Stimulated activated naive CD8-positive, alpha-beta T cell treated with anti-CD3 and anti-CD28 coated beads, Interleukin-15, Interleukin-2, amounts not matched to agents 100 U/mL and 50 U/mL, for 24 hours (primary cell): ENCODE measurements around the gene TMEM184A.

Experiments
- ATAC-seq: fragments of 150-1000 bp; cut with Tn5 transposase; one replicate; pipeline ENCODE4 v1.10.0; 2021
- DNase-seq: peaks from one replicate; pipeline ENCODE4 v3.0.0; 2021

Gene TMEM184A

GRCh38 chr7:1501487-1502270, 54.3 kb downstream of the TMEM184A start:
- DNase-seq (no peak), ATAC-seq (no peak)

GRCh38 chr7:1500064-1500807, 55.8 kb downstream of the TMEM184A start:
- DNase-seq (no peak), ATAC-seq (no peak)

- no peak for ATAC-seq
These were observed 56.5 kb downstream of the TMEM184A start for GRCh38 chr7:1499367-1500029.

GRCh38 chr7:1498370-1499305, 57.4 kb downstream of the TMEM184A start:
- ATAC-seq (no peak), DNase-seq (no peak)

More at GRCh38 chr7:1499367-1500029, 56.5 kb downstream of the TMEM184A start:
- DNase-seq = no peak

- ATAC-seq (no peak), DNase-seq (no peak)
These were observed 58.6 kb downstream of the TMEM184A start for GRCh38 chr7:1497293-1497927.

GRCh38 chr7:1496531-1497292, 59.3 kb downstream of the TMEM184A start:
- DNase-seq = no peak
- ATAC-seq = no peak

- DNase-seq (no peak), ATAC-seq (no peak)
These were observed 60.3 kb downstream of the TMEM184A start for GRCh38 chr7:1495564-1496242.

- no peak for DNase-seq
- ATAC-seq = no peak
These were observed 61.0 kb downstream of the TMEM184A start for GRCh38 chr7:1494866-1495563.

GRCh38 chr7:1494447-1494846, 61.6 kb downstream of the TMEM184A start:
- ATAC-seq (no peak), DNase-seq (no peak)

- DNase-seq = no peak
- ATAC-seq = no peak
These were observed 62.4 kb downstream of the TMEM184A start for GRCh38 chr7:1493571-1493970.

GRCh38 chr7:1493129-1493528, 62.9 kb downstream of the TMEM184A start:
- no peak for DNase-seq
- ATAC-seq = no peak

- ATAC-seq = no peak
These were observed 63.4 kb downstream of the TMEM184A start for GRCh38 chr7:1492640-1493039.

More at GRCh38 chr7:1492640-1493039, 63.4 kb downstream of the TMEM184A start:
- no peak for DNase-seq
